Tibial nerve (tissue), 4 donors: ENCODE data around the gene CIBAR2. TPM values are rescaled to one million over a fixed set of nuclear protein-coding genes. Genes with fewer than 3 reads are reported as not detected.

Experiments
- DNase-seq, 2 donors: peaks; one replicate each; pipeline ENCODE4 v3.0.0-alpha.2; 2019; ENCODE audit warnings: low spot score in 2 of 2
- H3K27ac ChIP-seq, 4 donors: fragments of 200-600 bp; sonication (generic) in 3 of 4; one replicate each; pipeline ENCODE4 v1.5.1; 2017 to 2019; ENCODE audit warnings: mild to moderate bottlenecking in 1 of 4
- H3K27me3 ChIP-seq, 2 donors: fragments of 200-600 bp; sonication (generic) in 1 of 2; one replicate each; pipeline versions ENCODE4 v1.5.1 to v1.6.0; 2017 to 2019
- H3K36me3 ChIP-seq, 3 donors: fragments of 200-600 bp; sonication (generic); one replicate each; pipeline ENCODE4 v1.5.1; 2018 to 2019
- H3K4me1 ChIP-seq, 4 donors: fragments of 200-600 bp; sonication (generic) in 3 of 4; one replicate each; pipeline ENCODE4 v1.5.1; 2017 to 2019
- H3K4me3 ChIP-seq, 4 donors: fragments of 200-600 bp; sonication (generic) in 3 of 4; one replicate each; pipeline ENCODE4 v1.5.1; 2017 to 2019; ENCODE audit warnings: mild to moderate bottlenecking in 1 of 4, moderate library complexity in 1 of 4
- H3K9me3 ChIP-seq, 4 donors: fragments of 200-600 bp; sonication (generic) in 3 of 4; one replicate each; pipeline ENCODE4 v1.5.1; 2017 to 2019
- EP300 ChIP-seq, 2 donors: sonication (generic); formaldehyde crosslinking; IDR thresholded peaks; one replicate each; pipeline ENCODE4 v1.6.1; 2017; ENCODE audit warnings: antibody characterized with exemption in 2 of 2, mild to moderate bottlenecking in 1 of 2
- POLR2A ChIP-seq, 2 donors: fragments of 450-650 bp; IDR thresholded peaks; one replicate each; pipeline ENCODE4 v1.6.1; 2017; ENCODE audit warnings: antibody characterized with exemption in 2 of 2, mild to moderate bottlenecking in 2 of 2, moderate library complexity in 2 of 2
- whole genome bisulfite sequencing, 2 donors: methylation state at CpG; one replicate each; pipeline ENCODE4 v1.1.5; 2018; 5-methylcytosine and 5-hydroxymethylcytosine counted together
- total RNA-seq, 4 donors: library from RNA; depleted of rRNA; stranded (reverse); fragments of >200 nt; gene quantifications; one replicate each; pipeline ENCODE4 v1.1.0, GENCODE V29; 2016
- TF ChIP-seq, protein P1 (sequence below), 5 experiments: fragments of 200-600 bp in 3 of 5; fragments of 450-650 bp in 2 of 5; sonication (generic) in 3 of 5; IDR thresholded peaks; one replicate each; pipeline ENCODE4 v1.5.1; 2016 to 2019; ENCODE audit warnings: antibody characterized with exemption in 5 of 5, mild to moderate bottlenecking in 3 of 5, moderate library complexity in 2 of 5

Gene CIBAR2
- total RNA-seq, 4 donors from 2014 or later, result not detected

DNA sequence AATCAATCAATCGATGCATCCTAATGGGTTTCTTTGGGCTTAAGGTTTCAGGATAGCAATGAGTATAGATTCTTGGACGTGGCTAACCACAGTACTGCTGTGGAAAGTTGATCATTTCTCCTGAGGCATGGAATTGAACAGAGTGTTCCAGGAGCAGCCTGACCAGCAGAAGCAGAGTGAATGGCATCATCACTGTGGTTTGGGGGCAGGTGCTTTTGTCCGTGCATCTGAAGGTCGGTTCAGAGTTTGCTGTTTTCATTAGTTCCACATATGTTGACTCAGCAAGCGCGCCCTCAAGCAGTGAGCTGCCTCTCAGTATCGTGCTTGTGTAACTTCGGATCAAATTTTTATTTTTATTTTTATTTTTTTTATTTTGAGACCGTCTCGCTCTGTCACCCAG lies 59.7 kb downstream of the CIBAR2 start:
- Histone ChIP-seq H3K27me3 (no peaks in the 10 kb centered on the region), H3K4me1 (peaks cover 0 to 46% (median 35%) of the 10 kb centered on the region in 4 donors), H3K4me3 (no peak overlapping the region), H3K27ac (no peak overlapping the region), H3K9me3 (no peaks in the 10 kb centered on the region), H3K36me3 (peaks cover 0 to 6% (median 0%) of the 10 kb centered on the region in 3 donors)
- no peak for DNase-seq
- WGBS, 2 donors, result 91 to 92% methylated on average over 10 of the region's 10 CpGs
- TF ChIP-seq POLR2A (IDR thresholded peaks at IDR 0.05), result no peak
- no peak for TF ChIP-seq EP300 (IDR thresholded peaks at IDR 0.05)
- TF ChIP-seq, protein P1, sequence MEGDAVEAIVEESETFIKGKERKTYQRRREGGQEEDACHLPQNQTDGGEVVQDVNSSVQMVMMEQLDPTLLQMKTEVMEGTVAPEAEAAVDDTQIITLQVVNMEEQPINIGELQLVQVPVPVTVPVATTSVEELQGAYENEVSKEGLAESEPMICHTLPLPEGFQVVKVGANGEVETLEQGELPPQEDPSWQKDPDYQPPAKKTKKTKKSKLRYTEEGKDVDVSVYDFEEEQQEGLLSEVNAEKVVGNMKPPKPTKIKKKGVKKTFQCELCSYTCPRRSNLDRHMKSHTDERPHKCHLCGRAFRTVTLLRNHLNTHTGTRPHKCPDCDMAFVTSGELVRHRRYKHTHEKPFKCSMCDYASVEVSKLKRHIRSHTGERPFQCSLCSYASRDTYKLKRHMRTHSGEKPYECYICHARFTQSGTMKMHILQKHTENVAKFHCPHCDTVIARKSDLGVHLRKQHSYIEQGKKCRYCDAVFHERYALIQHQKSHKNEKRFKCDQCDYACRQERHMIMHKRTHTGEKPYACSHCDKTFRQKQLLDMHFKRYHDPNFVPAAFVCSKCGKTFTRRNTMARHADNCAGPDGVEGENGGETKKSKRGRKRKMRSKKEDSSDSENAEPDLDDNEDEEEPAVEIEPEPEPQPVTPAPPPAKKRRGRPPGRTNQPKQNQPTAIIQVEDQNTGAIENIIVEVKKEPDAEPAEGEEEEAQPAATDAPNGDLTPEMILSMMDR (IDR thresholded peaks at IDR 0.05), result no peak

DNA sequence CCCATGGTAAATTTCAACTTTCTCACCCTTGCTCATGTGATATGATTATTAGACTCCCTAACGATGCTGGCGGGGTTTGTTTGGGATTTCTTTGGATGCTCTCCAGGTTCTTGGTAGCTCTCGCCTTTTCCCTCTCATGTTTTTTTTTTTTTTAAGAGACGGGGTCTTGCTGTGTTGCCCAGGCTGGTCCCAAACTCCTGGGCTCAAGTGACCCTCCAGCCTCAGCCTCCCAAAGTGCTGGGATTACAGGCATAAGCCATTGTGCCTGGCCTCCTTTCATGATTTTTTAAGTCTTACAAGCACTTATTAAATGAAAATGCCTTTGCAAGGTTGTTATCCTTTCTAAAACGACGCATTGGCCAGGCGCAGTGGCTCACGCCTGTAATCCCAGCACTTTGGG lies 60.6 kb downstream of the CIBAR2 start:
- Histone ChIP-seq H3K27me3 (no peaks in the 10 kb centered on the region), H3K4me3 (no peak overlapping the region), H3K9me3 (no peaks in the 10 kb centered on the region), H3K27ac (no peak overlapping the region), H3K4me1 (peaks cover 0 to 42% (median 29%) of the 10 kb centered on the region in 4 donors), H3K36me3 (peaks cover 0 to 9% (median 0%) of the 10 kb centered on the region in 3 donors)
- 75 to 80% methylated on average over 8 of the region's 8 CpGs for WGBS, 2 donors
- TF ChIP-seq EP300 (IDR thresholded peaks at IDR 0.05) (no peak), POLR2A (IDR thresholded peaks at IDR 0.05) (no peak)
- TF ChIP-seq, protein P1 (IDR thresholded peaks at IDR 0.05), result no peak
- DNase-seq, result no peak

DNA sequence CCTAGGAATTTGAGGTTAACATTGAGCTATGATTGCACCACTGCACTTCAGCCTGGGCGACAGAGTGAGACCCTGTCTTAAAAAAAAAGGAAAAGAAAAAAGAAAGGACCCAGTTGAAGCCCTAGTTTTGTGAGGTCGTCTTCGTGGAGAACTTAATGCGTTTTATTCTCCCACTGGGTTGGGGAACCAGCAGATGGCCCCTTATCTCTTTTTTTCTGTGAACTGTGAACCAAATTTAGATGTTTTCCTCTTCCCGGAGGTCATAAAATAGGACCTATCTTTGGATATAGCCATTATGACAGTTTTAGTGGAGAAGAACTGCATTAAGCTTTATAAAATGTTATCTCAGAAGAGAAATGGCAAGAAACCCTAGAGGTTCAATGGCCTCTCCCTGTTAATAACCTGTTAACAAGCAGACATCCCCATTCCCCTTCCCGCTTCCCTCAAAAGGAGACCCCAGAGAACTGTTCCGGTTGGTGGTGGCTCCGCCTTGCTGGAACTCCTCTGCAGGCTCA lies 61.1 kb downstream of the CIBAR2 start:
- peak overlapping the region in 1 of 4 donors; percentile 2 for H3K27ac ChIP-seq
- no peaks in the 10 kb centered on the region for H3K27me3 ChIP-seq
- peaks cover 0 to 36% (median 24%) of the 10 kb centered on the region in 4 donors for H3K4me1 ChIP-seq
- H3K4me3 ChIP-seq, result no peak overlapping the region
- DNase-seq, result no peak
- TF ChIP-seq EP300 (IDR thresholded peaks at IDR 0.05), result no peak
- TF ChIP-seq, protein P1 (IDR thresholded peaks at IDR 0.05), result no peak
- no peak for TF ChIP-seq POLR2A (IDR thresholded peaks at IDR 0.05)
- peaks cover 0 to 9% (median 0%) of the 10 kb centered on the region in 3 donors for H3K36me3 ChIP-seq
- H3K9me3 ChIP-seq, result no peaks in the 10 kb centered on the region
- 62 to 64% methylated on average over 8 of the region's 8 CpGs for WGBS, 2 donors

DNA sequence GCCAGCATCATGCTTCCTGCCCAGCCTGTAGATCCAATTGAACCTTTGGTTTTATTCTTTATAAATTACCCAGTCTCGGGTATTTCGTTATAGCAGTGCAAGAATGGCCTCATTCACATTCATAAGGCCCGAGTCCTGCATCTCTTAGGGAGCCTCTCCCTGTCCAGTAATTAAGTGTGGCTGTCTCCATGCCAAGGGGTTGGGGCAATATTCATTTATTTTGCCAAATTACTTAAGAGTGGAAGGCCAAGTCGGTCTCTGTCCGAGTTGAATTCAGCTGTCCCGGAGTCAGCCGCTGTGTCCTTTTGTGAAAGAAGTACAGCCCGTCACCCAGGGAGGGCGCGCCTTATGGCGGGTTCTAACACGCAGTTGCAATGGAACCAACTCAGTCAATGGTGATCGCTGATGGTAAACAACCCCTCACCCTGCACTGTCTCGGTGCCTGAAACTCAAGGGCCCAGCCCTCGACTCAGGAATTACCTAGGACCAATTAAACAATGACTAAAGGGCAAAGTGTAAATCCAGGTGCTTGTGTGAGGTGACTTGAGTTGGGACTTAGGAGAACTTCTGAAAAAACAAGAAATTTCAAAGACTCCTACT lies 62.5 kb downstream of the CIBAR2 start:
- no peaks in the 10 kb centered on the region for H3K27me3 ChIP-seq
- 85 to 94% methylated on average over 15 of the region's 15 CpGs for WGBS, 2 donors

More for the DNA sequence above, 62.5 kb downstream of the CIBAR2 start:
- Histone ChIP-seq H3K4me1 (peaks cover 0 to 23% (median 13%) of the 10 kb centered on the region in 4 donors), H3K36me3 (peaks cover 0 to 9% (median 0%) of the 10 kb centered on the region in 3 donors), H3K4me3 (no peak overlapping the region), H3K27ac (no peak overlapping the region), H3K9me3 (no peaks in the 10 kb centered on the region)
- TF ChIP-seq, protein P1 (IDR thresholded peaks at IDR 0.05), result no peak
- TF ChIP-seq POLR2A (IDR thresholded peaks at IDR 0.05) (no peak), EP300 (IDR thresholded peaks at IDR 0.05) (no peak)
- DNase-seq, result no peak
